Neural progenitor cell (in vitro differentiated cells): ENCODE results near the gene ABHD12. TPM values are rescaled to one million over a fixed set of nuclear protein-coding genes. Genes with fewer than 3 reads are reported as not detected.
"Not testable (repeated sequence)": the region's sequence is repeated elsewhere in the genome, so short reads cannot be mapped to it uniquely, and the experiment has no call there.

ENCODE experiments used
- DNase-seq: peaks from one replicate; pipeline ENCODE4 v3.0.0-alpha.2; 2016; ENCODE audit warnings: low spot score
- H2AFZ ChIP-seq: fragments of 200-600 bp; sonication (generic); replicated peaks from 2 replicates; pipeline ENCODE4 v1.6.1; 2016; ENCODE audit warnings: antibody characterized with exemption
- H3F3A ChIP-seq: fragments of 200-600 bp; sonication (generic); 2 replicates; pipeline ENCODE4 v1.6.1; 2016; ENCODE audit warnings: antibody characterized with exemption, low read depth
- H3K27ac ChIP-seq: fragments of 200-600 bp; sonication (generic); 2 replicates; pipeline ENCODE4 v1.5.1; 2016; ENCODE audit warnings: mild to moderate bottlenecking
- H3K27me3 ChIP-seq: fragments of 200-600 bp; sonication (generic); 2 replicates; pipeline ENCODE4 v1.6.1; 2016; ENCODE audit warnings: mild to moderate bottlenecking, moderate library complexity
- H3K36me3 ChIP-seq: fragments of 200-600 bp; sonication (generic); 2 replicates; pipeline ENCODE4 v1.5.1; 2016
- H3K4me1 ChIP-seq: fragments of 200-600 bp; sonication (generic); 2 replicates; pipeline ENCODE4 v1.6.1; 2016; ENCODE audit warnings: mixed run types
- H3K4me2 ChIP-seq: fragments of 200-600 bp; sonication (generic); 2 replicates; pipeline ENCODE4 v1.6.1; 2016
- H3K4me3 ChIP-seq: fragments of 200-600 bp; sonication (generic); 2 replicates; pipeline ENCODE4 v1.5.1; 2016
- H3K79me2 ChIP-seq: fragments of 200-600 bp; sonication (generic); 2 replicates; pipeline ENCODE4 v1.6.1; 2016; ENCODE audit warnings: low read depth
- H3K9ac ChIP-seq: fragments of 200-600 bp; sonication (generic); 2 replicates; pipeline ENCODE4 v1.6.1; 2016
- H3K9me3 ChIP-seq: fragments of 200-600 bp; sonication (generic); 2 replicates; pipeline ENCODE4 v1.5.1; 2016; ENCODE audit warnings: low read depth
- H4K20me1 ChIP-seq: fragments of 200-600 bp; sonication (generic); 2 replicates; pipeline ENCODE4 v1.6.1; 2016; ENCODE audit warnings: low read depth
- H3K27ac Mint-ChIP-seq: 3 replicates; pipeline ENCODE4 v1.8.0; 2021; ENCODE audit warnings: mixed read lengths
- H3K27me3 Mint-ChIP-seq: 2 replicates; pipeline ENCODE4 v1.8.0; 2022; ENCODE audit warnings: low read depth, mild to moderate bottlenecking, inconsistent platforms, moderate library complexity, mixed read lengths; ENCODE audit not compliant: insufficient read depth
- H3K36me3 Mint-ChIP-seq: 3 replicates; pipeline ENCODE4 v1.8.0; 2021; ENCODE audit warnings: mixed read lengths
- H3K4me1 Mint-ChIP-seq: 3 replicates; pipeline ENCODE4 v1.8.0; 2021; ENCODE audit warnings: mixed read lengths
- H3K4me3 Mint-ChIP-seq: 3 replicates; pipeline ENCODE4 v1.8.0; 2021; ENCODE audit warnings: mild to moderate bottlenecking, moderate library complexity, mixed read lengths
- H3K9me3 Mint-ChIP-seq: 3 replicates; pipeline ENCODE4 v1.8.0; 2020; ENCODE audit warnings: mixed read lengths
- EZH2 ChIP-seq: fragments of 200-600 bp; sonication (generic); IDR thresholded peaks from 2 replicates; pipeline ENCODE4 v1.6.1; 2017; ENCODE audit warnings: antibody characterized with exemption, mild to moderate bottlenecking, moderate library complexity
- EZH2phosphoT487 ChIP-seq: fragments of 200-600 bp; sonication (generic); IDR thresholded peaks from 2 replicates; pipeline ENCODE4 v1.6.1; 2017; ENCODE audit warnings: antibody characterized with exemption
- total RNA-seq: library from RNA; depleted of rRNA; stranded (reverse); fragments of >200 nt; gene quantifications from 2 replicates; pipeline ENCODE4 v1.2.3, GENCODE V29; 2015; ENCODE audit warnings: low replicate concordance
- TF ChIP-seq, protein P1 (sequence below): fragments of 200-600 bp; sonication (generic); IDR thresholded peaks from 2 replicates; pipeline ENCODE4 v1.5.1; 2017; ENCODE audit warnings: antibody characterized with exemption, mild to moderate bottlenecking

The ABHD12 gene
- total RNA-seq, 1 donor from 2014 or later = 20.8 TPM

DNA sequence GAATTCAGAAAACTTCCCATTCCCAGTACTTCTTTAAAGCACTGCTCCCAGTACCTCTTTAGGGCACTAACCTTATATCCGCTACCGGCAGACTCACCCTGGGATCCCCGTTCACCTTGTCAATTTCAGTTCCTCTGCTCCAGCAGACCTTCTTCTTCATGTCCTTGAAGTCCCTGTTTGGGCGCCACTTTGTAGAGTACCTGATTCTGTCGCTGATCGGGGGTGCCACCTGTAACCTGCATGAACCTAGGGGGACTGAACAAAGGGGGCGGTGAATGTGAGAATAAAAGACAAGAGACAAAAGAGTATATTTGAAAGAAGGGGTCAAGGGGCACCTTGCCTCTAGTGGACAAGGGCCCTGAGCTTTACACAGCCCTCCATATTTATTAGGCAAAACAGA lies 11.9 kb upstream of the ABHD12 start:
- no peak overlapping the region for H3K4me2 ChIP-seq
- no peaks in the 10 kb centered on the region for H3K36me3 ChIP-seq
- peaks cover 6% of the 10 kb centered on the region for H3F3A ChIP-seq
- H3K79me2 ChIP-seq = peaks cover under 1% of the 10 kb centered on the region
- no peaks in the 10 kb centered on the region for H4K20me1 ChIP-seq
- no peak overlapping the region for H2AFZ ChIP-seq
- Mint-ChIP-seq H3K4me1 (peaks cover 5% of the 10 kb centered on the region), H3K27me3 (peaks cover 6% of the 10 kb centered on the region), H3K9me3 (peaks cover 30% of the 10 kb centered on the region), H3K27ac (no peak overlapping the region), H3K4me3 (no peak overlapping the region), H3K36me3 (peaks cover 4% of the 10 kb centered on the region)
- no peaks in the 10 kb centered on the region for H3K27me3 ChIP-seq
- H3K9ac ChIP-seq = no peak overlapping the region
- H3K4me1 ChIP-seq = no peaks in the 10 kb centered on the region
- DNase-seq = peak; percentile 40
- H3K4me3 ChIP-seq = no peak overlapping the region
- H3K9me3 ChIP-seq = peaks cover 4% of the 10 kb centered on the region
- no peak for TF ChIP-seq EZH2
- TF ChIP-seq, protein P1, sequence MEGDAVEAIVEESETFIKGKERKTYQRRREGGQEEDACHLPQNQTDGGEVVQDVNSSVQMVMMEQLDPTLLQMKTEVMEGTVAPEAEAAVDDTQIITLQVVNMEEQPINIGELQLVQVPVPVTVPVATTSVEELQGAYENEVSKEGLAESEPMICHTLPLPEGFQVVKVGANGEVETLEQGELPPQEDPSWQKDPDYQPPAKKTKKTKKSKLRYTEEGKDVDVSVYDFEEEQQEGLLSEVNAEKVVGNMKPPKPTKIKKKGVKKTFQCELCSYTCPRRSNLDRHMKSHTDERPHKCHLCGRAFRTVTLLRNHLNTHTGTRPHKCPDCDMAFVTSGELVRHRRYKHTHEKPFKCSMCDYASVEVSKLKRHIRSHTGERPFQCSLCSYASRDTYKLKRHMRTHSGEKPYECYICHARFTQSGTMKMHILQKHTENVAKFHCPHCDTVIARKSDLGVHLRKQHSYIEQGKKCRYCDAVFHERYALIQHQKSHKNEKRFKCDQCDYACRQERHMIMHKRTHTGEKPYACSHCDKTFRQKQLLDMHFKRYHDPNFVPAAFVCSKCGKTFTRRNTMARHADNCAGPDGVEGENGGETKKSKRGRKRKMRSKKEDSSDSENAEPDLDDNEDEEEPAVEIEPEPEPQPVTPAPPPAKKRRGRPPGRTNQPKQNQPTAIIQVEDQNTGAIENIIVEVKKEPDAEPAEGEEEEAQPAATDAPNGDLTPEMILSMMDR = no peak
- TF ChIP-seq EZH2phosphoT487 = no peak
- H3K27ac ChIP-seq = no peak overlapping the region

DNA sequence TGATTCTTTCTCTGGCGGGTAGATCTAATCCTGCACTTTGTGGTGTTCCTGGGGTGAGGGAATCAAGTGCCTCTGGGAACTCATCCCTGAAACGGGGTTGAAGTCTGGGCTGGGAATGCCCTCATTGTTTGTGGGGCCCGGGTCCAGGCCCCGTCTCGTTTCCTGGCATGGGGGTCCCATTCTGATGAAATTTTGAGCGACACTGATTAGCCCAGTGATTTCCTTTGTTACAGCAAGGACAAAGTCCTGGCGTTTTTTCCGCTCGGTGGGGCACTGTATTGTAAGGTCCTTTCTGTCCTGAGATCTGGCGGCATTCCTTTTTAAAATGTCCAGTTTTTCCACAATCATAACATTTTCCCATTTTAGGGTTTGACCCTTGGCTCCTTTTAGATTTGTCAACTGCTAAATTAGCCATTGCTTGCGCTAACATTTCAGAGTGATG lies 9.7 kb upstream of the ABHD12 start:
- H3K4me3 Mint-ChIP-seq, H3K36me3 ChIP-seq, H3K27me3 Mint-ChIP-seq, H3K9ac ChIP-seq, H3K4me1 ChIP-seq, H3K36me3 Mint-ChIP-seq, H3K79me2 ChIP-seq, H3K9me3 ChIP-seq, H3K27me3 ChIP-seq, H2AFZ ChIP-seq, H3K4me2 ChIP-seq, H3K4me1 Mint-ChIP-seq, H3F3A ChIP-seq, H3K27ac ChIP-seq, H3K4me3 ChIP-seq, H3K27ac Mint-ChIP-seq, H4K20me1 ChIP-seq: not testable (repeated sequence)
- DNase-seq = peak; percentile 28
- peaks cover 32% of the 10 kb centered on the region for H3K9me3 Mint-ChIP-seq

DNA sequence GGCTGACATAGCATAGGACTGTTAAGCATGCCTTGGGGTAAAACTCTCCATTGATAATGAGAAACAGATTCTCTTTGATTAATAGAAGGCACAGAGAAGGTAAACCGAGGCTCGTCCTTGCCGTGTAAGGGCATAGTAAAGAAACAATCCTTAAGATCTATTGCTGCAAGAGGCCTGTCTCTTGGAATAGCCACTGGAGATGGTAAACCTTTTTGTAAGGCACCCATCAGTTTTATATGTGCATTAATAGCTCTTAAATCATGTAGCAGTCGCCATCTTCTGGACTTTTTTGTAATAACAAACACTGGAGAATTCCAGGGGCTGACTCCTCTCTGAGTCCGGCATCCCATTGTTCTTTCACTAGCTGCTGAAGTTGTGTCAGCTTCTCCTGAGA lies 8.4 kb upstream of the ABHD12 start:
- H3K4me1 Mint-ChIP-seq = peaks cover 9% of the 10 kb centered on the region
- no peaks in the 10 kb centered on the region for H4K20me1 ChIP-seq
- H3K4me2 ChIP-seq = no peak overlapping the region
- no peak overlapping the region for H3K4me3 ChIP-seq
- peak; percentile 83 for DNase-seq
- H3K36me3 Mint-ChIP-seq = peaks cover 4% of the 10 kb centered on the region
- peaks cover 25% of the 10 kb centered on the region for H3K9me3 Mint-ChIP-seq
- peaks cover 5% of the 10 kb centered on the region for H3F3A ChIP-seq
- H3K36me3 ChIP-seq = no peaks in the 10 kb centered on the region
- H3K4me3 Mint-ChIP-seq = no peak overlapping the region
- peaks cover 5% of the 10 kb centered on the region for H3K27me3 Mint-ChIP-seq
- no peaks in the 10 kb centered on the region for H3K27me3 ChIP-seq
- no peak overlapping the region for H3K27ac Mint-ChIP-seq
- H2AFZ ChIP-seq = peak overlapping the region; percentile 19
- no peaks in the 10 kb centered on the region for H3K79me2 ChIP-seq
- no peak overlapping the region for H3K27ac ChIP-seq
- H3K9ac ChIP-seq = no peak overlapping the region
- peaks cover 4% of the 10 kb centered on the region for H3K9me3 ChIP-seq
- no peaks in the 10 kb centered on the region for H3K4me1 ChIP-seq
- no peak for TF ChIP-seq EZH2phosphoT487
- TF ChIP-seq EZH2 = no peak
- TF ChIP-seq, protein P1 = peak; percentile 65

DNA sequence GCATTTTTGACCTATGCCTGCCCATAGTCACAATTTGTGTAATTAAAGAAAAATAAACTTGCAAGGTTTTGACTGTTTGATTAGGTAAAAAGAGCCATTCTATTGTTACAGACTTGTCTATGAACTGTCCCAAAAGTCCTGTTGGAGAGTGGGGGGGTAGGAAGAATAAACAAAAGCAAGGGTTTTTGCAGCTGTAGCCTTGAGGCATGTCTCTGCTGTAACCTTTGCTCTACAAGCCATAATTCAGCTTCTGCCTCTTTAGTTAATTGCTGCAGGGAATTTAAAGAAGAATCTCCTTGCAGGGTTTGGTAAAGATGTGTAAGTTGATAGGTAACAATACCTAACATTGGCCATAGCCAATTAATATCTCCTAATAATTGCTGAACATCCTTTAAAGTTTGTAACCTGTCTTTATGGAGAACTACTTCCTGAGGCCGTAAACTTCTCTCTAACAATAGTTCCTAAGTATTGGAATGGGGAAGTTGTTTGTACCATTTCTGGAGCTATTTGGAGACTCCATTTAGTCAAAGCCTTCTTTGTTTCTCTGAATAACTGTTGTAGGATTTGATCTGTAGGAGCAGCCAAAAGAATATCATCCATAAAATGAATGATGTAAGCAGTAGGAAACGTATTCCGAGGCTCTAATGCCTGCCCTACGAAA lies 7.9 kb upstream of the ABHD12 start:
- H3F3A ChIP-seq = peaks cover 5% of the 10 kb centered on the region
- Mint-ChIP-seq H3K9me3 (peaks cover 26% of the 10 kb centered on the region), H3K4me3 (no peak overlapping the region), H3K36me3 (peaks cover 4% of the 10 kb centered on the region), H3K27me3 (peaks cover 5% of the 10 kb centered on the region), H3K4me1 (peaks cover 14% of the 10 kb centered on the region), H3K27ac (no peak overlapping the region)
- H3K27me3 ChIP-seq = no peaks in the 10 kb centered on the region
- no peak for DNase-seq
- H3K79me2 ChIP-seq = no peaks in the 10 kb centered on the region
- H3K36me3 ChIP-seq = no peaks in the 10 kb centered on the region
- no peak overlapping the region for H3K9ac ChIP-seq
- no peak for TF ChIP-seq EZH2
- no peak for TF ChIP-seq EZH2phosphoT487
- H3K4me2 ChIP-seq = no peak overlapping the region
- no peak overlapping the region for H3K27ac ChIP-seq
- peaks cover 4% of the 10 kb centered on the region for H3K9me3 ChIP-seq
- H3K4me1 ChIP-seq = no peaks in the 10 kb centered on the region
- no peaks in the 10 kb centered on the region for H4K20me1 ChIP-seq
- peak overlapping the region; percentile 3 for H2AFZ ChIP-seq
- H3K4me3 ChIP-seq = no peak overlapping the region
